MM.1S (cell line): ENCODE data around the gene LRAT.

Source experiments
- DNase-seq: peaks from one replicate; pipeline ENCODE4 v3.0.0-alpha.2; 2015
- H2AFZ ChIP-seq: fragments of 300-600 bp; sonication (generic); 2 replicates; pipeline ENCODE4 v1.6.0; 2016; ENCODE audit warnings: antibody characterized with exemption, low read length
- H3F3A ChIP-seq: fragments of 300-600 bp; sonication (generic); 2 replicates; pipeline ENCODE4 v1.6.1; 2016; ENCODE audit warnings: mild to moderate bottlenecking, antibody characterized with exemption, low read length, moderate library complexity, mixed read lengths; ENCODE audit not compliant: insufficient read depth
- H3K27ac ChIP-seq: fragments of 300-600 bp; sonication (generic); 2 replicates; pipeline ENCODE4 v1.5.1; 2016; ENCODE audit warnings: mild to moderate bottlenecking, low read length
- H3K27me3 ChIP-seq: fragments of 300-600 bp; sonication (generic); replicated peaks from 2 replicates; pipeline ENCODE4 v1.6.0; 2016; ENCODE audit warnings: low read length; ENCODE audit not compliant: insufficient read depth
- H3K36me3 ChIP-seq: fragments of 300-600 bp; sonication (generic); replicated peaks from 2 replicates; pipeline ENCODE4 v1.6.1; 2016; ENCODE audit warnings: mild to moderate bottlenecking, low read length, mixed read lengths; ENCODE audit not compliant: insufficient read depth
- H3K4me1 ChIP-seq: fragments of 300-600 bp; sonication (generic); 2 replicates; pipeline ENCODE4 v1.6.1; 2016; ENCODE audit warnings: low read length, mixed read lengths
- H3K4me2 ChIP-seq: fragments of 300-600 bp; sonication (generic); 2 replicates; pipeline ENCODE4 v1.6.0; 2016; ENCODE audit warnings: low read depth, low read length
- H3K4me3 ChIP-seq: fragments of 300-600 bp; sonication (generic); 2 replicates; pipeline ENCODE4 v1.5.1; 2016; ENCODE audit warnings: low read length, mixed read lengths
- H3K79me2 ChIP-seq: fragments of 300-600 bp; sonication (generic); 2 replicates; pipeline ENCODE4 v1.6.1; 2016; ENCODE audit warnings: mixed run types, low read length, mixed read lengths
- H3K9ac ChIP-seq: fragments of 300-600 bp; sonication (generic); 2 replicates; pipeline ENCODE4 v1.6.1; 2016; ENCODE audit warnings: low read length, mixed read lengths
- H3K9me2 ChIP-seq: fragments of 300-600 bp; sonication (generic); replicated peaks from 2 replicates; pipeline ENCODE4 v1.6.1; 2016; ENCODE audit warnings: mild to moderate bottlenecking, low read length, mixed read lengths; ENCODE audit not compliant: insufficient read depth
- H3K9me3 ChIP-seq: fragments of 300-600 bp; sonication (generic); replicated peaks from 2 replicates; pipeline ENCODE4 v1.6.1; 2016; ENCODE audit warnings: mild to moderate bottlenecking, low read length, mixed read lengths; ENCODE audit not compliant: insufficient read depth
- H4K20me1 ChIP-seq: fragments of 300-600 bp; sonication (generic); 2 replicates; pipeline ENCODE4 v1.6.1; 2016; ENCODE audit warnings: mild to moderate bottlenecking, low read length, moderate library complexity, mixed read lengths; ENCODE audit not compliant: insufficient read depth
- CTCF ChIP-seq: fragments of 300-600 bp; sonication (generic); IDR thresholded peaks from 2 replicates; pipeline ENCODE4 v1.5.1; 2016; ENCODE audit warnings: antibody characterized with exemption, low read length, mixed read lengths
- EZH2 ChIP-seq: fragments of 300-600 bp; sonication (generic); optimal IDR thresholded peaks from 2 replicates; pipeline ENCODE3; 2017; ENCODE audit warnings: low read depth, mild to moderate bottlenecking, antibody characterized with exemption, low read length, mixed read lengths
- EZH2phosphoT487 ChIP-seq: fragments of 300-600 bp; sonication (generic); IDR thresholded peaks from 2 replicates; pipeline ENCODE4 v1.6.1; 2018; ENCODE audit warnings: antibody characterized with exemption, low read length

LRAT gene

GRCh38 chr4:154727540-154727939 is 16.3 kb upstream of the LRAT start:
- H3K9ac ChIP-seq: no peak overlapping the region
- H3K27ac ChIP-seq: no peak overlapping the region
- H3K9me2 ChIP-seq: no peaks in the 10 kb centered on the region
- no peak overlapping the region for H2AFZ ChIP-seq
- H3K9me3 ChIP-seq: no peaks in the 10 kb centered on the region
- no peaks in the 10 kb centered on the region for H3K27me3 ChIP-seq
- H3K4me1 ChIP-seq: no peaks in the 10 kb centered on the region
- no peaks in the 10 kb centered on the region for H3K36me3 ChIP-seq
- no peak overlapping the region for H3K4me3 ChIP-seq
- TF ChIP-seq EZH2phosphoT487: no peak
- no peak for TF ChIP-seq EZH2
- no peak for TF ChIP-seq CTCF
- H3F3A ChIP-seq: no peaks in the 10 kb centered on the region
- no peaks in the 10 kb centered on the region for H4K20me1 ChIP-seq
- DNase-seq: no peak
- H3K79me2 ChIP-seq: no peaks in the 10 kb centered on the region
- H3K4me2 ChIP-seq: no peak overlapping the region

- H3K9me3 ChIP-seq: no peaks in the 10 kb centered on the region
- H3K79me2 ChIP-seq: no peaks in the 10 kb centered on the region
- H3K27ac ChIP-seq: no peak overlapping the region
- H3K4me2 ChIP-seq: no peak overlapping the region
- no peak overlapping the region for H3K9ac ChIP-seq
- H3K27me3 ChIP-seq: no peaks in the 10 kb centered on the region
- H3K4me1 ChIP-seq: no peaks in the 10 kb centered on the region
- H3K9me2 ChIP-seq: no peaks in the 10 kb centered on the region
- H3F3A ChIP-seq: no peaks in the 10 kb centered on the region
- no peaks in the 10 kb centered on the region for H4K20me1 ChIP-seq
- TF ChIP-seq EZH2 (no peak), CTCF (no peak), EZH2phosphoT487 (no peak)
- H2AFZ ChIP-seq: no peak overlapping the region
- H3K4me3 ChIP-seq: no peak overlapping the region
- H3K36me3 ChIP-seq: no peaks in the 10 kb centered on the region
- DNase-seq: no peak
Observed at GRCh38 chr4:154731756-154732155, 12.0 kb upstream of the LRAT start.

- H3K4me1 ChIP-seq: no peaks in the 10 kb centered on the region
- H3K79me2 ChIP-seq: no peaks in the 10 kb centered on the region
- H2AFZ ChIP-seq: no peak overlapping the region
- no peak for DNase-seq
- H4K20me1 ChIP-seq: no peaks in the 10 kb centered on the region
- no peaks in the 10 kb centered on the region for H3F3A ChIP-seq
- H3K9me2 ChIP-seq: no peaks in the 10 kb centered on the region
- H3K4me2 ChIP-seq: no peak overlapping the region
- H3K27me3 ChIP-seq: no peaks in the 10 kb centered on the region
- no peaks in the 10 kb centered on the region for H3K9me3 ChIP-seq
- TF ChIP-seq CTCF (no peak), EZH2phosphoT487 (no peak), EZH2 (no peak)
- no peaks in the 10 kb centered on the region for H3K36me3 ChIP-seq
- H3K9ac ChIP-seq: no peak overlapping the region
- H3K4me3 ChIP-seq: no peak overlapping the region
- no peak overlapping the region for H3K27ac ChIP-seq
Observed at GRCh38 chr4:154732669-154733068, 11.1 kb upstream of the LRAT start.

GRCh38 chr4:154736770-154737169 is 7.0 kb upstream of the LRAT start:
- no peaks in the 10 kb centered on the region for H3K79me2 ChIP-seq
- H3F3A ChIP-seq: no peaks in the 10 kb centered on the region
- TF ChIP-seq EZH2 (no peak), EZH2phosphoT487 (no peak), CTCF (no peak)
- no peak for DNase-seq
- H3K27ac ChIP-seq: no peak overlapping the region
- H4K20me1 ChIP-seq: no peaks in the 10 kb centered on the region
- H3K4me3 ChIP-seq: no peak overlapping the region
- H3K4me1 ChIP-seq: no peaks in the 10 kb centered on the region
- H2AFZ ChIP-seq: no peak overlapping the region
- H3K9me2 ChIP-seq: no peaks in the 10 kb centered on the region
- no peaks in the 10 kb centered on the region for H3K27me3 ChIP-seq
- no peaks in the 10 kb centered on the region for H3K36me3 ChIP-seq
- H3K9me3 ChIP-seq: no peaks in the 10 kb centered on the region
- H3K9ac ChIP-seq: no peak overlapping the region
- no peak overlapping the region for H3K4me2 ChIP-seq
